ENCODE results near the gene PEX10. TPM values are rescaled to one million over a fixed set of nuclear protein-coding genes. Genes with fewer than 3 reads are reported as not detected.

The PEX10 gene
- total and polyA plus RNA-seq, 4 donors = 6.2 to 16.4 (median 11.8) TPM

DNA sequence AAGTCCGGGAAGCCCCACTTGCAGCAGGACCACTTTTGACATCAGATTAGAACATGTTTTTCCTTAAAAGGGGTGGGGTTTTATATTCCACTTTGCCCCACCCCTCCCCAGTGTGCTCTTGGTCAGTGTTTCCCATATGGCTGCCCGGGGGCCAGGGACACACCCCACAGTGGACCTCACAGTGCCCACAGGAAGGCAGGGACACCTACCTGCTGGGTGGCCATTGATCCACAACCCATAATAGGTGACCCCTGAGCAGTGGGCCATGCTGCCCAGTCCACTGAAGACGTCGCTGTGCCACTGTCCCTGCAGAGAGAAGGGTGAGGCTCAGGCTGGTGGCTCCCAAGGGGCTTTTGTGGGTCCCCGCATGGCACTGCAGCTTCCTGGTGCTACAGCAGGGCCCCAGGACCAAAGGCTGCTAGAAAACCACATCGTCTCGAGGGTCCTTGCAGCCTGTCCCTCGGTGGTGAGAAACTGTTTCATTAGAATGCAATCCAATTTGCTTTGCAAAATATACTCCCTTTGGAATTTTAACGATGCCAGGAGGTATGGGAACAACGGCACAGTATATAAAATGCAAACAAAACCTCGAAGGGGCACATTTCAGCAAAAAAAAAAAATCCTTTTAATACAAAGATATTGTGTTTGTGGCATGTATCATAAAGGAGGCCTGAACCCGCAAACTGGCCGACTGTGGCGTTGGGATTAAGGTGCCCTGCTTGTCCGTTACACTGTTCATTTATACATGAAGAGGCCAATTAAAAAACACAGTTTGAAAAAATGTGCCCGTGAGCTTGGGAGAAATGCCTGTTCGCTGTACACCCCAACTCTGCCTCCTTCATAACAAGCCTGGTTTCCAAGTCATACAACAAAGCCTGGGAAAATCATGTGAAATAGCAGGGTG, 37.9 kb downstream of the PEX10 start:
- WGBS = 87% methylated on average over 17 of the region's 17 CpGs
- H3K36me3 ChIP-seq (ENCODE audit: control insufficient read depth in 4 of 4, insufficient read depth in 3 of 4, low read depth in 1 of 4, low read length in 3 of 4) = peaks cover 0 to 3% (median 0%) of the 10 kb centered on the region in 4 donors
- no peaks in the 10 kb centered on the region for H3K27me3 ChIP-seq (ENCODE audit: control insufficient read depth in 4 of 4, insufficient read depth in 4 of 4, low read length in 3 of 4)
- no peaks in the 10 kb centered on the region for H3K4me1 ChIP-seq (ENCODE audit: control insufficient read depth in 4 of 4, insufficient read depth in 4 of 4, low read length in 3 of 4)
- H3K9ac ChIP-seq (ENCODE audit: low read depth in 1 of 2, low read length in 2 of 2) = no peak overlapping the region
- H3K4me3 ChIP-seq (ENCODE audit: low read depth in 1 of 3, low read length in 3 of 3) = no peak overlapping the region
- H3K27ac ChIP-seq (ENCODE audit: low read depth in 1 of 2, low read length in 2 of 2) = no peak overlapping the region
- no peaks in the 10 kb centered on the region for H3K9me3 ChIP-seq (ENCODE audit: control insufficient read depth in 4 of 4, low read length in 3 of 4)
- TF ChIP-seq FOXA1 (IDR thresholded peaks at IDR 0.05) = no peak
- no peak for TF ChIP-seq NR2F2 (IDR thresholded peaks at IDR 0.05)
- no peak for TF ChIP-seq HNF4A (conservative IDR thresholded peaks at IDR 0.05)
- TF ChIP-seq GABPA (IDR thresholded peaks at IDR 0.05 in 1 of 2, conservative IDR thresholded peaks at IDR 0.05 in 1 of 2) = no peak
- DNase-seq (ENCODE audit: low spot score) = no peak

GRCh38 chr1:2373551-2374251, 38.7 kb downstream of the PEX10 start:
- Histone ChIP-seq H3K4me3 (ENCODE audit: low read depth in 1 of 3, low read length in 3 of 3) (no peak overlapping the region), H3K9me3 (ENCODE audit: control insufficient read depth in 4 of 4, low read length in 3 of 4) (no peaks in the 10 kb centered on the region), H3K27me3 (ENCODE audit: control insufficient read depth in 4 of 4, insufficient read depth in 4 of 4, low read length in 3 of 4) (no peaks in the 10 kb centered on the region), H3K27ac (ENCODE audit: low read depth in 1 of 2, low read length in 2 of 2) (no peak overlapping the region), H3K9ac (ENCODE audit: low read depth in 1 of 2, low read length in 2 of 2) (no peak overlapping the region), H3K4me1 (ENCODE audit: control insufficient read depth in 4 of 4, insufficient read depth in 4 of 4, low read length in 3 of 4) (no peaks in the 10 kb centered on the region), H3K36me3 (ENCODE audit: control insufficient read depth in 4 of 4, insufficient read depth in 3 of 4, low read depth in 1 of 4, low read length in 3 of 4) (peaks cover 0 to 3% (median 0%) of the 10 kb centered on the region in 4 donors)
- TF ChIP-seq NR2F2 (IDR thresholded peaks at IDR 0.05) = no peak
- no peak for TF ChIP-seq RXRA (IDR thresholded peaks at IDR 0.05)
- TF ChIP-seq FOXA1 (IDR thresholded peaks at IDR 0.05) = no peak
- no peak for TF ChIP-seq JUND (IDR thresholded peaks at IDR 0.05)
- no peak for TF ChIP-seq ZBTB33 (IDR thresholded peaks at IDR 0.05)
- TF ChIP-seq GABPA (IDR thresholded peaks at IDR 0.05 in 1 of 2, conservative IDR thresholded peaks at IDR 0.05 in 1 of 2) = no peak
- no peak for TF ChIP-seq SP1 (IDR thresholded peaks at IDR 0.05)
- DNase-seq (ENCODE audit: low spot score) = no peak
- 92% methylated on average over 20 of the region's 20 CpGs for WGBS

GRCh38 chr1:2372551-2373490, 39.5 kb downstream of the PEX10 start:
- H3K36me3 ChIP-seq (ENCODE audit: control insufficient read depth in 4 of 4, insufficient read depth in 3 of 4, low read depth in 1 of 4, low read length in 3 of 4) = peaks cover 0 to 3% (median 0%) of the 10 kb centered on the region in 4 donors
- DNase-seq (ENCODE audit: low spot score) = no peak
- no peak overlapping the region for H3K4me3 ChIP-seq (ENCODE audit: low read depth in 1 of 3, low read length in 3 of 3)
- H3K9ac ChIP-seq (ENCODE audit: low read depth in 1 of 2, low read length in 2 of 2) = no peak overlapping the region
- WGBS = 95% methylated on average over 36 of the region's 36 CpGs
- H3K9me3 ChIP-seq (ENCODE audit: control insufficient read depth in 4 of 4, low read length in 3 of 4) = no peaks in the 10 kb centered on the region
- no peaks in the 10 kb centered on the region for H3K4me1 ChIP-seq (ENCODE audit: control insufficient read depth in 4 of 4, insufficient read depth in 4 of 4, low read length in 3 of 4)
- H3K27ac ChIP-seq (ENCODE audit: low read depth in 1 of 2, low read length in 2 of 2) = no peak overlapping the region
- no peaks in the 10 kb centered on the region for H3K27me3 ChIP-seq (ENCODE audit: control insufficient read depth in 4 of 4, insufficient read depth in 4 of 4, low read length in 3 of 4)
- no peak for TF ChIP-seq REST (IDR thresholded peaks at IDR 0.05)
- TF ChIP-seq, protein P1, sequence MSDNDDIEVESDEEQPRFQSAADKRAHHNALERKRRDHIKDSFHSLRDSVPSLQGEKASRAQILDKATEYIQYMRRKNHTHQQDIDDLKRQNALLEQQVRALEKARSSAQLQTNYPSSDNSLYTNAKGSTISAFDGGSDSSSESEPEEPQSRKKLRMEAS (IDR thresholded peaks at IDR 0.05) = no peak
- TF ChIP-seq, protein P2, sequence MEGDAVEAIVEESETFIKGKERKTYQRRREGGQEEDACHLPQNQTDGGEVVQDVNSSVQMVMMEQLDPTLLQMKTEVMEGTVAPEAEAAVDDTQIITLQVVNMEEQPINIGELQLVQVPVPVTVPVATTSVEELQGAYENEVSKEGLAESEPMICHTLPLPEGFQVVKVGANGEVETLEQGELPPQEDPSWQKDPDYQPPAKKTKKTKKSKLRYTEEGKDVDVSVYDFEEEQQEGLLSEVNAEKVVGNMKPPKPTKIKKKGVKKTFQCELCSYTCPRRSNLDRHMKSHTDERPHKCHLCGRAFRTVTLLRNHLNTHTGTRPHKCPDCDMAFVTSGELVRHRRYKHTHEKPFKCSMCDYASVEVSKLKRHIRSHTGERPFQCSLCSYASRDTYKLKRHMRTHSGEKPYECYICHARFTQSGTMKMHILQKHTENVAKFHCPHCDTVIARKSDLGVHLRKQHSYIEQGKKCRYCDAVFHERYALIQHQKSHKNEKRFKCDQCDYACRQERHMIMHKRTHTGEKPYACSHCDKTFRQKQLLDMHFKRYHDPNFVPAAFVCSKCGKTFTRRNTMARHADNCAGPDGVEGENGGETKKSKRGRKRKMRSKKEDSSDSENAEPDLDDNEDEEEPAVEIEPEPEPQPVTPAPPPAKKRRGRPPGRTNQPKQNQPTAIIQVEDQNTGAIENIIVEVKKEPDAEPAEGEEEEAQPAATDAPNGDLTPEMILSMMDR (IDR thresholded peaks at IDR 0.05; ENCODE audit: low read depth, low read length, missing input control) = no peak
- TF ChIP-seq JUND (IDR thresholded peaks at IDR 0.05) = no peak
- TF ChIP-seq HNF4A (conservative IDR thresholded peaks at IDR 0.05) = no peak
- TF ChIP-seq, protein P3, sequence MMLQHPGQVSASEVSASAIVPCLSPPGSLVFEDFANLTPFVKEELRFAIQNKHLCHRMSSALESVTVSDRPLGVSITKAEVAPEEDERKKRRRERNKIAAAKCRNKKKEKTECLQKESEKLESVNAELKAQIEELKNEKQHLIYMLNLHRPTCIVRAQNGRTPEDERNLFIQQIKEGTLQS (IDR thresholded peaks at IDR 0.05) = no peak
- no peak for TF ChIP-seq RAD21 (IDR thresholded peaks at IDR 0.05)
- no peak for TF ChIP-seq SP1 (IDR thresholded peaks at IDR 0.05)
- no peak for TF ChIP-seq FOXA1 (IDR thresholded peaks at IDR 0.05)
- no peak for TF ChIP-seq GABPA (IDR thresholded peaks at IDR 0.05 in 1 of 2, conservative IDR thresholded peaks at IDR 0.05 in 1 of 2)
- no peak for TF ChIP-seq FOXA2 (IDR thresholded peaks at IDR 0.05)
- TF ChIP-seq HNF4G (IDR thresholded peaks at IDR 0.05) = no peak
